Tracheal epithelial cell (primary cell): ENCODE measurements around the gene ZNF10. TPM values are rescaled to one million over a fixed set of nuclear protein-coding genes. Genes with fewer than 3 reads are reported as not detected.

ENCODE experiments used
- total RNA-seq: library from RNA; depleted of rRNA; stranded (reverse); fragments of >200 nt; gene quantifications from 2 replicates; pipeline ENCODE4 v1.2.1, GENCODE V29; 2014

ZNF10 gene
- total RNA-seq, result 1.7 and 4.3 TPM in 2 replicates

GRCh38 chr12:133130038-133130807 lies at the start of gene ZNF10, which contains the start of gene ZNF891:
ZNF10 (plus strand) TSS chr12:133130627; CDS start chr12:133144493, 13,866 bp downstream.
ZNF891 (minus strand) TSS chr12:133130274; CDS start chr12:133121918, 8,356 bp downstream.

DNA sequence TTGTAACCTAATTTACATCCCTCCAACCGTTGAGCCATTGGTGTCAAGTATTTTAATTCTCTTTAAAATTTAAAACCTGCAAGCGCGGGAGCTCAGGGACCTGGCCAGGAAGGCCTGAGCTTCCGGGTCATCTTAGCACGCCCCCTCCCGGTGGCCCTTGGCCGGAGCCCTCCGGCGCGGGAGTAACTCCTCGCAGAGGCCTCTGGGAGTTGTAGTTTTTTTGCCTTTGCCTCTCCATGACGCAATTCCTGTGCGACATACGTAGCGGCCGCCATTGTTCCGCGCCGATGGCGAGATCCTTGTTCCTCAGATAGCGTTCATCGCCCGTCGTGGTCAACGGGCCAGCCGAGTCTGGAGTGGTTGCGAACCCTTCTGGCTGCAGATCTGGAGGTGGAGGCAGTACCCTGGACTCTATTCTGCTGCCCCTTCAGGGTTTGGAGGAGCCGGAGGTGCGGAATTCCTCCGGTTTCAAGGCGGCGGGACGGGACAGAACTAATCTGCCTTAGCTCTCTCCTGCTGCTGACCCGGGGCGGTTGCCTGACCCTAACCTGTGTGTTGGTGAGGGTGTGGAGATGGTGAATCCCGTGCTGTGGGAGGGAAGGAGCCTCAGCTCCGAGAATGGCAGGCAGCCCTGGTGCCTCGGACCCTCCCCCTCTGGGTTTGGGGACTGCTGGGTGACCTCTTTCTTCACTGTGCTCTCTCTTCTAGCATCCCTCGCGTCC lies 51.0 kb downstream of the ZNF10 start, which contains the start of gene ZNF268:
TSS of gene ZNF268 (plus strand) at position 258 of the 722 bp plus-strand sequence. CDS start 503 bp downstream, outside the sequence.

Other genes starting within 250 kb of the ZNF10 start
- 30.5 and 47.2 TPM in 2 replicates for gene CHFR, start 243.0 kb upstream of the ZNF10 start, total RNA-seq
- gene ZNF605, start 174.3 kb upstream of the ZNF10 start, total RNA-seq, result 4.1 and 4.9 TPM in 2 replicates
- 8.3 and 17.8 TPM in 2 replicates for gene ZNF26, start 144.3 kb upstream of the ZNF10 start, total RNA-seq
- 15.3 and 22.2 TPM in 2 replicates for gene ZNF84, start 93.1 kb upstream of the ZNF10 start, total RNA-seq
- 14.5 and 18.8 TPM in 2 replicates for gene ZNF140, start 49.7 kb upstream of the ZNF10 start, total RNA-seq
- 0.43 and 0.48 TPM in 2 replicates for gene ZNF891, start 353 bp upstream of the ZNF10 start, total RNA-seq
- 16.6 and 26.5 TPM in 2 replicates for gene ZNF268, start 50.9 kb downstream of the ZNF10 start, total RNA-seq
- not detected in 2 replicates for gene ANHX, start 105.2 kb downstream of the ZNF10 start, total RNA-seq